Stimulated activated CD4-positive, alpha-beta T cell treated with anti-CD3 and anti-CD28 coated beads, Interleukin-1b, Interleukin-23, amount 100 ng/mL, for 24 hours (primary cell): ENCODE data around the gene HK1.
"Not testable (repeated sequence)": the region's sequence is repeated elsewhere in the genome, so short reads cannot be mapped to it uniquely, and the experiment has no call there.

ENCODE experiments used
- DNase-seq, 4 experiments: peaks; one replicate each; pipeline ENCODE4 v3.0.0-alpha.2; 2020; ENCODE audit warnings: low read depth in 4 of 4, low spot score in 1 of 4

Gene HK1

DNA sequence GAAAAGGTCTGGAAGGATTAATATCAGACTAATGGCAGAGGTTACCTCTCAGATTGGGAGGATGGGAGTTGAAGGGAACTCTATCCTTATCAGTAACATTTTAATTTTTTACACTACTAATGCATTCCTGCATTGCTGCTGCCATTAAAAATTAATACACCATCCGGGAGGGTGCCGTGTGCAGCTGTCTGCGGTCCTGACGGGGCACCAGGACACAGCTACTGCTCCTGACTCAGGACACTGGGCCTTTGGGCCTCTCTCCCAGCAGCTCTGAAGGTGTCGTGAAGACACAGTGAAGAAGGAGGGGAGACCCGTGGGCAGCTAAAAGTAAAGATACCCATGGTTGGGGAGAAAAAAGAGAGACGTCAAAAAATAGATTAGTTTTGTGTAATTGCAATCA, 23.4 kb upstream of the HK1 start:
- no peak for DNase-seq

DNA sequence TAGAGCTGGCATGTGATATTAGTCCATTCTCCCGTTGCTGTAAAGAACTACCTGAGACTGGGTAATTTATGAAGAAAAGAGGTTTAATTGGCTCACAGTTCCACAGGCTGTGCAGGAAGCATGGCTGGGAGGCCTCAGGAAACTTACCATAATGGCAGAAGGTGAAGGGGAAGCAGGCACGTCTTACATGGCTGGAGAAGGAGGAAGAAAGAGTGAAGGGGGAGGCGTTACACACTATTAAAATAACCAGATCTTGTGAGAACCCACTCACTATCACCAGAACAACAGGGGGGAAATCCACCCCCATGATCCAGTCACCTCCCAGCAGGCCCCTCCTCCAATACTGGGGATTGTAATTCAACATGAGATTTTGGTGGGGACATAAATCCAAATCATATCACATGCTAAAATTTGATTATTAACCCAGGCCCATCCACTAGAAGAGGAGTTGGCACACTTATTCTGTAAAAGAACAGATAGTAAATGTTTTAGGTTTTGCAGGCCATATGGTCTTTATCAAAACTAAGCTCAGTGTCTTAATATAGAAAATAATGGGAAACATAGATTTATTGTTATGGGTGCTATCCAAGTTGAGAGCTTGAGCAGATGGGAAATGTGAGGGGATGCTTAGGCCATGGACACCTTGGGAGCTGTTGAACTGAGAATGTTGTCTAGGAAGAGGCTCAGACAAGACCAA, 18.6 kb upstream of the HK1 start:
- no peak for DNase-seq

GRCh38 chr10:69261184-69261583, 17.1 kb upstream of the HK1 start:
- no peak for DNase-seq

DNA sequence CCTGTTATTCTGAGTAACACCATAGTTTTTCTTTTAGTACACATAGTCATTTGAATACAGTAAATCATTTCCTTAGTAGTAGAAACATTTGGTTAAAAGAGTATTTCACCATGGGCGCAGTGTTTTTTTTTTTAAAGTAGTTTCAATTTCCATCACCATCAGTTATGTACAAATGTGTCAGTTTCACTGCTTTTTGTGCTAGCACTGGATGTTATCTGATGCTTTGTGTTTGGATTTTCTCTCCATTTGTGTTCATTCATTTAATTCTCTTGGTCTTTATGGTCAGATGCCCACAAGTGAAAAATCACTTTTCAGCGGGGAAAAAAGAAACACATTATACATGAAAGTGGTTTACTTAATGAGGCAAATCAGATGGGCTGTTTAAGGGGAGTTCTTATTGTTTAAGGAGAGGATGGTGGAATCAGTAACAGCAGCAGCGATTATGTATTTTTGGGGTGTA, 16.0 kb upstream of the HK1 start:
- DNase-seq, result no peak

GRCh38 chr10:69265521-69265920, 12.8 kb upstream of the HK1 start:
- no peak for DNase-seq

DNA sequence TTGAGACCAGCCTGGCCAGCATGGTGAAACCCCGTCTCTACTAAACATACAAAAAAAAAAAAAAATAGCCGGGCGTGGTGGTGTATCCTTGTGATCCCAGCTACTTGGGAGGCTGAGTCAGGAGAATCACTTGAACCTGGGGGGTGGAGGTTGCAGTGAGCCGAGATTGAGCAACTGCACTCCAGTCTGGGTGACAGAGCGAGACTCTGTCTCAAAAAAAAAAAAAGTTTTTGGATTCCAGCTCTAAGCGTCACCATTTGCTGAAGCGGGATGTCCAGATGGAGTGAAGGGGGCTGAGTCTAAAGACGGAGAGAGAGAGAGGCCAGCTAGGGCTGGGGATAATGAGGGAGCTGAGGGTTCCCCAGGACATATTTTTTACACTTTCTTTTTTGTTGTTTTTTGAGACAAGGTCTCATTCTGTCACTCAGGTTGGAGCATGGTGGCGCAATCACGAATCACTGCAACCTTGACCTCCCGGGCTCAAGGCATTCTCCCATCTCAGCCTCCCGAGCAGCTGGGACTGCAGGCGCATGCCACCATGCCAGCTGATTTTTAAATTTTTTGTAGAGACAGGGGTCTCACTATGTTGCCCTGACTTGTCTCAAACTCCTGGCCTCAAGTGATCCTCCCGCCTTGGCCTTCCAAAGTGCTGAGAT, 9.4 kb upstream of the HK1 start:
- DNase-seq, result no peak

DNA sequence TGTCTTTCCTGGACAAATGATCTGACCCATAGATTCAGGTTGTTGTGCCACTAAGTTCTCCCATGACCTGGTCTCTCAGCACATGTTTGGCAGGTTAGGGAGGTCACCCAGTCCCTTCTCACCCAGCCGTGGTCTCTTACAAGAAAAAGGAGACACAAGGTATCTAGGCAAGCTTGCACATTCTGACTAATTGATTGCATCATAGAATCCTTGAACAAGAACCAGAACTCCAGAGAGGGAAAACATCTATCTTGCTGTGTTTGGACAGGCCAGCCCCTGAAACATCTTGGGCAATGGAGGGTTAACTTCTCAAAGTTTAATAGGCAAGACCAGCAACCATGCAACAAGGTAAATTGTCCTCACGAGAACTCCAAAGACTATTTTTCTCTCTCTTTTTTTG, 8.5 kb upstream of the HK1 start:
- no peak for DNase-seq

GRCh38 chr10:69270990-69271389, 7.3 kb upstream of the HK1 start:
- DNase-seq, result no peak

GRCh38 chr10:69272624-69273023, 5.7 kb upstream of the HK1 start:
- DNase-seq, result no peak

DNA sequence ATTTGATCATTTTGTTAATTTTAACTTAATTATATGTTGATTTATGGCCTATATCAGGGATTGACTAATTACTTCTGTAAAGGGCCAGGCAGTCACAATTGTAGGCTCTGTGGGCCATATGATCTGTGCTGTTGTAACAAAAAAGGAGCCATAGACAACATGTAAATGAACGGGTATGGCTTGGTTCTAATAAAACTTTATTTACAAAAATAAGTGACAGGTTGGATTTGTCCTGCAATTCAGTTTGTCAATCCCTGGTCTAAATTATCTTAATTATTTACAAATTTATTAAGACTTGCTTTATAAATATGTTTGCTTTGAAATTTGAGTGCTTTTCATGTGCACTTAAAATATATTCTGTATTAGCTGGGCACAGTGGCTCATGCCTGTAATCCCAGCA, 2.9 kb upstream of the HK1 start:
- DNase-seq, result no peak

GRCh38 chr10:69276503-69276902, 1.8 kb upstream of the HK1 start:
- no peak for DNase-seq

GRCh38 chr10:69279110-69279509, 814 bp downstream of the HK1 start:
- no peak for DNase-seq

DNA sequence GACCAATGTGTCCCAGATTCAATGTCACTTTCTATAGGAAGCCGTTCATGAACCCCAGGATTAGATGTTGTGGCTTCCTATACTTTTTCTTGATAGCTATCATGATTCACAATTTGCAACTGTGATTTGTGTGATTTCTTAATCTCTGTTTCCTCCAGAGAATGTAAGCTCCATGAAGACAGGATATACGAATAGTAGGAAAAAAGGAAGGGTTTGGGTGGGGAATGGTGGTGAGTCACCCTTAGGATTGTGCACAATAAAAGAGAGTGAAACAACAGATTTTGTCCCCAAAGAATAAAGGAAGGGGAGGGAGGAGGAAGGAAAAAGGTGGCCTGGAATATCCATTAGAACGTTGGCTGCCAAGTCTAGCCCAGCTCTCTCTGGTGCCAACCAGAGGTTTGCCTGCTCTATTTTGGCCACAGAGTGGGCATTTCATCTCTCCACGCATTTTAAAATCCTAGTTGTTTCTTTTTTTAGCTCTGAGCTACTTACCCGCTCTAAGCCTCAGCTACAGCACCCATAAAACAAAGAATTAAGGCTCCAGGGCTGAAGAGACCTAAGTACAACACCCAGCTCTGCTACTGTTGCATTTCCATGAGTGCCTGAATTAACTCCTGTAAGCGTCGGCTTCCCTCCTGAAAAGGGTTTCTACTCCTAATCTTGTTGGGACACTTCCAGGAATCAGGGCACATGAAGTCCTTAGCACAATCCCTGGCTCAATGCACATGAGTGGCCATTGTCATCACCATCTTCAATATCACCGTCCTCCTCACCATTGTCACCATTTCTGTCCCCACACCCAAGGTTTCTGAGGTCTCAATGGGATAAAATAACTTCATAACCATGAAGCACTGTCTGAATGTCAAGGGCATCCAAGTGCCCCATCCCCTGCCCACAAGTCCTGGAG, 3.5 kb downstream of the HK1 start:
- no peak for DNase-seq

DNA sequence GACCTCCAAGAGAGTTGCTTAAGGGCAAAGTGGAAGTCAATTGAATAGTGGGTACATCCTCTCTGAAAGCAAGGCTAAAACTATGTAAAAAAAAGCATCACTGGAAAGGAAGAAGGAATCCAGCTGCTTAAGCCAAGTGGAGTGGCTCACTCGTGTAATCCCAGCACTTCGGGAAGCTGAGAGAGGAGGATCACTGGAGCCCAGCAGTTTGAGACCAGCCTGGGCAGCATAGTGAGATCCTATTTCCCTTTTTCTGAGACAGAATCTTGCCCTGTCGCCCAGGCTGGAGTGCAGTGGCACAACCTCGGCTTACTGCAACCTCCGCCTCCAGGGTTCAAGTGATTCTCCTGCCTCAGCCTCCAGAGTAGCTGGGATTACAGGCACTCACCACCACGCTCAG, 6.1 kb downstream of the HK1 start:
- DNase-seq, result not testable (repeated sequence)

GRCh38 chr10:69285699-69286098, 7.4 kb downstream of the HK1 start:
- no peak for DNase-seq

- DNase-seq, result no peak
These were observed 8.9 kb downstream of the HK1 start for GRCh38 chr10:69287181-69287580.

DNA sequence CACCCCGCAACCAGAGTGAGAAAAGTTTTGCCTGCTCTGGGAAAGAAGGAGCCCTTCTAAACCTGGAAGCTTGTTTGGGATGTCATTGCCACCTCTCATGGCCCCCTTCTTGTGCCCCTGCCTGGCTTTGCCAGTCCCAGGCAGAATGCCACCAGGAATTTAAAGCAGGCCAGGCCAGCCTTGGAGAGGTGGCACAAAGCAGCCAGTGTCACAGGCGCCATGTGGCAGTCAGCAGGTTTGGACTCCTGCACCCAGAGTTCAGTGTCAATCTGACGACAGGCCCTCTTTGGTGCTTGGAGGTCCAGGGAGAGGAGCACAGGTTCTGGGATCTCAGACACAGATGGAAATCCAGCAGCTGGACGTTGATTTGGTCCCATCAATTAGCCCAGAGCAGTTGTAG, 12.7 kb downstream of the HK1 start:
- DNase-seq, result no peak

- no peak for DNase-seq
These were observed 14.2 kb downstream of the HK1 start for GRCh38 chr10:69292459-69292858.

DNA sequence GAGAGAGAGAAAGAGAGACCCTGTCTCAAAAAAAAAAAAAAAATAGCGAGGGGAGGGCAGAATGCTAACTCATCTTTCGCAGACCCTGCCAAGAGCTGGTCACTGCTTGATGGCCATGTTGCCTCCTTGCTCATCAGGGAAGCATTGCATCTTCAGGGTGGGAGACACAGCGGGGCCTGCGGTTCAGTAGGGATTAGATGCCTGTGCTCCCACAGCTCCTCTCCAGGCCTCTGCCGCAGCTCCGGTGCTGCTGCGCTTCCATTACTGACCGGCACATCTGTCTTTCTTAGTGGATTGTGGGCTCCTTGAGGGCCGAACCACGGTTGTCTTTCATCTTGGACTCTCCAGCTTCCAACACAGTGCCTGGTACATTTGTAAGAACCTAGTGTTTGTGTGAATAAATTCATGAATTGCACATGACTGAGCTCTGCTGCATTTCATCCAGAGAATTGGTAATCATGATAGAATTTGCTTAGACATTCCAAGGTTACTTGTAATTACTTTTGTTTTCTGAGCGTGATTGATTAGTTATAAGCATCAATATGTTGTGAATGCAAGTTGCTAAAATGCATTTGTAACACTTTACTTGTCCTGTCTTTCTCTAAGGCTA, 16.8 kb downstream of the HK1 start:
- DNase-seq, result no peak

DNA sequence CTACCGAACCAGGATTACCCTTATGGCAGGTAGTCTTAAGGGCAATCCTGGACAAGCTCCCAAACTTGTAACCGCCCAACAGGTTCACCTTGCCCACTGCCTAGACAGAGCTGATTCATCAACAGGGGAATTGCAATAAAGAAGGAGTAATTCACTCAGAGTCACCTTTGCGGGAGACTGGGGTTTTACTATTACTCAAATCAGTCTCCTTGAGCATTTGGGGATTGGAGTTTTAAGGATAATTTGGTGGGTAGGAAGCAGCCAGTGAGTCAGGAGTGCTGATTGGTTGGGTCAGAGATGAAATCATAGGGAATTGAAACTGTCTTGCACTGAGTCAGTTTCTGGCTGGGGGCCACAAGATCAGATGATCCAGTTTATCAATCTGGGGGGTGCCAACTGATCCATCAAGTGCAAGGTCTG, 25.3 kb downstream of the HK1 start:
- DNase-seq, result no peak

DNA sequence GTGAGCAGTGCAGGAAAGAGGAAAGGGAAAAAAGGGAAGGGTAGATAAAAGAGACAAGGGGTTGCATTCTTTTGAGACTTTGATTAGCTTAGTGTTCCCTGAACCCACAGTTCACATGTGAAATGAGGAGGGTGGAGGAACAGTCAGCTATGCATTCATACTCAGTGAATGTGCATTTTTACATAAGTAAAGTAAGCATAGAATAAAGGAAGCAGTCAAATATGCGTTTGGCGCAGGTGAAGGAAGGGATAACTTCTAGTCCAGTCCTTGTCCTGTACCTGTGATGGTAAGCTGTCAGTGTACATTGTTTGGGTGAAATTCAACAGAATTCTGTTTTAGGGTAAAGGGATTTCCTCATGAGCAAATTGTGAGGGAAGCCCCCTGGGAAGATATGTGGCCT, 28.1 kb downstream of the HK1 start:
- DNase-seq, result no peak

DNA sequence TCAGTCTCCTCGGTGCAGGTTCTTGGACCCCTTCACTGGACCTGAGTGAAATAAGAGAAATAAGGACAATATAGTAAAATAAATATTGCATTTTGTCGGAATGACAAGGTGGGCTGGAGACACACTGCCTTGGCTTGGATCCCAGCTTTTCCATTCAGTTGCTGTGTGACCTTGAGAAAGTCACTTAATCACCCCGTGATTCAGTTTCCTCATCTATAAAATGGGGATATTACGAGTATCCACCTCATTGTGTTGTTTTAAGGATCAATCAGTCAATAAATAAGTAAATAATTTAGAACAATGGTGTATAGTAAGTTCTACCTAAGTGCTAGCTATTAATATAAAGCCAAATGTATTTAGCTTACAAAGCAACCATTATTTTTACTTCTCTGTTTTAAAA, 29.1 kb downstream of the HK1 start:
- no peak for DNase-seq
